ENCODE results near the gene BYSL. TPM values are rescaled to one million over a fixed set of nuclear protein-coding genes. Genes with fewer than 3 reads are reported as not detected.

The BYSL gene
- total RNA-seq, 2 donors from 2014 or later = 5.3 to 11.6 TPM

GRCh38 chr6:41935685-41936072, 14.4 kb downstream of the BYSL start:
- H3K4me1 ChIP-seq (ENCODE audit: control insufficient read depth in 1 of 2, low read depth in 2 of 2) = peaks cover 25 to 32% of the 10 kb centered on the region in 2 donors

GRCh38 chr6:41936073-41936837, 15.0 kb downstream of the BYSL start:
- DNase-seq (ENCODE audit: low spot score) (peak; percentile 31), ATAC-seq (ENCODE audit: insufficient number of reproducible peaks, low FRiP score, low read depth) (peak; percentile 72)
- H3K9me3 ChIP-seq = no peaks in the 10 kb centered on the region
- TF ChIP-seq CTCF (IDR thresholded peaks at IDR 0.05) = peak; percentile 82
- peaks cover 25 to 35% of the 10 kb centered on the region in 2 donors for H3K4me1 ChIP-seq (ENCODE audit: control insufficient read depth in 1 of 2, low read depth in 2 of 2)
- H3K36me3 ChIP-seq = peaks cover 43% of the 10 kb centered on the region
- no peak overlapping the region for H3K4me3 ChIP-seq
- no peaks in the 10 kb centered on the region for H3K27me3 ChIP-seq (replicated peaks; ENCODE audit: insufficient read depth)
- H3K27ac ChIP-seq = peak overlapping the region in 1 of 2 donors; percentile 7

More at GRCh38 chr6:41935685-41936072, 14.4 kb downstream of the BYSL start:
- Histone ChIP-seq H3K27me3 (replicated peaks; ENCODE audit: insufficient read depth) (no peaks in the 10 kb centered on the region), H3K27ac (no peak overlapping the region), H3K36me3 (peaks cover 49% of the 10 kb centered on the region), H3K9me3 (no peaks in the 10 kb centered on the region), H3K4me3 (no peak overlapping the region)
- TF ChIP-seq CTCF (IDR thresholded peaks at IDR 0.05) = no peak
- no peak for DNase-seq (ENCODE audit: low spot score)
- no peak for ATAC-seq (ENCODE audit: insufficient number of reproducible peaks, low FRiP score, low read depth)

GRCh38 chr6:41937472-41937860, 16.2 kb downstream of the BYSL start:
- H3K36me3 ChIP-seq = peaks cover 33% of the 10 kb centered on the region
- H3K4me3 ChIP-seq = no peak overlapping the region
- H3K9me3 ChIP-seq = no peaks in the 10 kb centered on the region
- ATAC-seq (ENCODE audit: insufficient number of reproducible peaks, low FRiP score, low read depth) (no peak), DNase-seq (ENCODE audit: low spot score) (no peak)
- no peak for TF ChIP-seq CTCF (IDR thresholded peaks at IDR 0.05)
- no peaks in the 10 kb centered on the region for H3K27me3 ChIP-seq (replicated peaks; ENCODE audit: insufficient read depth)
- H3K27ac ChIP-seq = no peak overlapping the region
- H3K4me1 ChIP-seq (ENCODE audit: control insufficient read depth in 1 of 2, low read depth in 2 of 2) = peaks cover 29 to 40% of the 10 kb centered on the region in 2 donors

- H3K36me3 ChIP-seq = peaks cover 28% of the 10 kb centered on the region
- no peak overlapping the region for H3K27ac ChIP-seq
- H3K27me3 ChIP-seq (replicated peaks; ENCODE audit: insufficient read depth) = no peaks in the 10 kb centered on the region
Observed at GRCh38 chr6:41937861-41938574, 16.7 kb downstream of the BYSL start.

More at GRCh38 chr6:41937861-41938574, 16.7 kb downstream of the BYSL start:
- H3K4me3 ChIP-seq = no peak overlapping the region
- ATAC-seq (ENCODE audit: insufficient number of reproducible peaks, low FRiP score, low read depth) (no peak), DNase-seq (ENCODE audit: low spot score) (no peak)
- TF ChIP-seq CTCF (IDR thresholded peaks at IDR 0.05) = no peak
- H3K4me1 ChIP-seq (ENCODE audit: control insufficient read depth in 1 of 2, low read depth in 2 of 2) = peaks cover 31 to 41% of the 10 kb centered on the region in 2 donors
- H3K9me3 ChIP-seq = no peaks in the 10 kb centered on the region

Data from thoracic aorta (tissue), 2 donors.